HG03280 (cell line): ENCODE data around the gene B3GALT6.

Experiments used
- ATAC-seq: cut with Tn5 transposase; IDR thresholded peaks from one replicate; pipeline ENCODE4 v1.9.1; 2021; ENCODE audit warnings: mild to moderate bottlenecking, moderate library complexity; ENCODE audit not compliant: unreplicated experiment

Gene B3GALT6

GRCh38 chr1:1230656-1231399 lies 1.2 kb upstream of the B3GALT6 start:
- ATAC-seq, result no peak

- peak; percentile 91 for ATAC-seq
These were observed 433 bp upstream of the B3GALT6 start, which contains the start of gene SDF4 for GRCh38 chr1:1231400-1232207. Gene SDF4 (minus strand): TSS chr1:1232001. CDS start chr1:1228772, 3,229 bp downstream.

- no peak for ATAC-seq
These were observed 944 bp downstream of the B3GALT6 start for GRCh38 chr1:1232796-1233566.

- no peak for ATAC-seq
These were observed 1.5 kb downstream of the B3GALT6 start for GRCh38 chr1:1233567-1233892.

GRCh38 chr1:1234180-1234808 lies 2.3 kb downstream of the B3GALT6 start:
- no peak for ATAC-seq

GRCh38 chr1:1235016-1235744 lies 3.1 kb downstream of the B3GALT6 start:
- ATAC-seq, result no peak

- no peak for ATAC-seq
These were observed 4.2 kb downstream of the B3GALT6 start for GRCh38 chr1:1236176-1236763.

- ATAC-seq, result no peak
These were observed 5.2 kb downstream of the B3GALT6 start for GRCh38 chr1:1236945-1237873.

- ATAC-seq, result no peak
These were observed 6.1 kb downstream of the B3GALT6 start for GRCh38 chr1:1237874-1238701.

- ATAC-seq, result no peak
These were observed 6.7 kb downstream of the B3GALT6 start for GRCh38 chr1:1238702-1239178.

GRCh38 chr1:1239227-1239613 lies 7.2 kb downstream of the B3GALT6 start:
- ATAC-seq, result no peak

GRCh38 chr1:1239614-1240347 lies 7.7 kb downstream of the B3GALT6 start:
- no peak for ATAC-seq

GRCh38 chr1:1240348-1240732 lies 8.3 kb downstream of the B3GALT6 start:
- no peak for ATAC-seq

GRCh38 chr1:1240822-1241587 lies 9.0 kb downstream of the B3GALT6 start:
- ATAC-seq, result no peak

GRCh38 chr1:1241588-1242219 lies 9.7 kb downstream of the B3GALT6 start:
- no peak for ATAC-seq
